WTC11 (cell line): ENCODE measurements around the gene MGAT4A. TPM values are rescaled to one million over a fixed set of nuclear protein-coding genes. Genes with fewer than 3 reads are reported as not detected.

Experiments used
- ATAC-seq: fragments of 200-7000 bp; cut with Tn5 transposase; 2 replicates; pipeline ENCODE4 v1.10.0; 2021; ENCODE audit warnings: mild to moderate bottlenecking, moderate library complexity
- CTCF ChIA-PET: fragments of 300-600 bp; sonication (Branson Sonifier 250); formaldehyde crosslinking; loops from one replicate; lab custom pipeline; 2021; ENCODE audit warnings: antibody characterized with exemption; lab: Charles Lee
- POLR2A ChIA-PET: fragments of 350-600 bp; sonication (Branson Sonifier 250); formaldehyde crosslinking; loops from one replicate; lab custom pipeline; 2021; ENCODE audit warnings: antibody characterized with exemption; lab: Charles Lee
- DNase-seq: peaks from one replicate; pipeline ENCODE4 v3.0.0; 2021; ENCODE audit warnings: low spot score
- H3K27ac Mint-ChIP-seq: 2 replicates; pipeline ENCODE4 v1.8.0; 2021; ENCODE audit warnings: mixed read lengths
- H3K27me3 Mint-ChIP-seq: 2 replicates; pipeline ENCODE4 v1.8.0; 2021; ENCODE audit warnings: low read depth, mild to moderate bottlenecking, moderate library complexity, mixed read lengths
- H3K36me3 Mint-ChIP-seq: 2 replicates; pipeline ENCODE4 v1.8.0; 2021; ENCODE audit warnings: mixed read lengths
- H3K4me1 Mint-ChIP-seq: 2 replicates; pipeline ENCODE4 v1.8.0; 2022; ENCODE audit warnings: mixed read lengths
- H3K4me3 Mint-ChIP-seq: 2 replicates; pipeline ENCODE4 v1.8.0; 2021; ENCODE audit warnings: mild to moderate bottlenecking, moderate library complexity, mixed read lengths
- H3K9me3 Mint-ChIP-seq: 2 replicates; pipeline ENCODE4 v1.8.0; 2021; ENCODE audit warnings: mixed read lengths
- ARID4B ChIP-seq: sonication (generic); formaldehyde crosslinking; IDR thresholded peaks from 2 replicates; pipeline ENCODE4 v1.8.0; 2023; ENCODE audit warnings: missing genetic modification reagents, mild to moderate bottlenecking, borderline replicate concordance
- ATF1 ChIP-seq: sonication (generic); formaldehyde crosslinking; IDR thresholded peaks from 2 replicates; pipeline ENCODE4 v1.8.1; 2023; ENCODE audit warnings: mild to moderate bottlenecking, moderate library complexity, missing genetic modification reagents
- ATF2 ChIP-seq: sonication (generic); formaldehyde crosslinking; IDR thresholded peaks from 2 replicates; pipeline ENCODE4 v1.8.1; 2022; ENCODE audit warnings: low read depth, missing genetic modification reagents, borderline replicate concordance
- CDX4 ChIP-seq: fragments of 250-450 bp; sonication (Bioruptor Pico); IDR thresholded peaks from 2 replicates; pipeline ENCODE4 v1.9.0; 2021; ENCODE audit warnings: moderate library complexity, mild to moderate bottlenecking, inconsistent platforms, borderline replicate concordance
- CTCF ChIP-seq: fragments of 200-600 bp; IDR thresholded peaks from 2 replicates; pipeline ENCODE4 v1.8.0; 2022; ENCODE audit warnings: antibody characterized with exemption
- E2F1 ChIP-seq: sonication (generic); formaldehyde crosslinking; IDR thresholded peaks from 2 replicates; pipeline ENCODE4 v1.8.0; 2022; ENCODE audit warnings: mild to moderate bottlenecking, missing genetic modification reagents
- E2F4 ChIP-seq: sonication (generic); formaldehyde crosslinking; IDR thresholded peaks from 2 replicates; pipeline ENCODE4 v1.8.1; 2022; ENCODE audit warnings: low read depth, mild to moderate bottlenecking, moderate library complexity, missing genetic modification reagents, borderline replicate concordance
- EMX1 ChIP-seq: fragments of 250-450 bp; sonication (Bioruptor Pico); IDR thresholded peaks from 2 replicates; pipeline ENCODE4 v1.8.0; 2021; ENCODE audit warnings: mild to moderate bottlenecking
- HMGXB4 ChIP-seq: sonication (generic); formaldehyde crosslinking; IDR thresholded peaks from 2 replicates; pipeline ENCODE4 v1.8.1; 2023; ENCODE audit warnings: mild to moderate bottlenecking, moderate library complexity, missing genetic modification reagents
- IRF1 ChIP-seq: sonication (generic); formaldehyde crosslinking; IDR thresholded peaks from 2 replicates; pipeline ENCODE4 v1.8.0; 2023; ENCODE audit warnings: missing genetic modification reagents
- JAZF1 ChIP-seq: fragments of 250-450 bp; sonication (Bioruptor Pico); IDR thresholded peaks from 2 replicates; pipeline ENCODE4 v1.9.0; 2021; ENCODE audit warnings: moderate library complexity, mild to moderate bottlenecking, inconsistent platforms
- JUN ChIP-seq: sonication (generic); formaldehyde crosslinking; IDR thresholded peaks from 2 replicates; pipeline ENCODE4 v1.8.0; 2023; ENCODE audit warnings: mild to moderate bottlenecking, missing genetic modification reagents
- NR3C1 ChIP-seq: sonication (generic); formaldehyde crosslinking; conservative IDR thresholded peaks from 2 replicates; pipeline ENCODE4 v1.8.1; 2023; ENCODE audit warnings: low read depth, mild to moderate bottlenecking, missing genetic modification reagents
- PREB ChIP-seq: sonication (generic); formaldehyde crosslinking; IDR thresholded peaks from 2 replicates; pipeline ENCODE4 v1.8.1; 2022; ENCODE audit warnings: mild to moderate bottlenecking, missing genetic modification reagents, moderate library complexity, borderline replicate concordance
- SOX15 ChIP-seq: fragments of 250-450 bp; sonication (Bioruptor Pico); IDR thresholded peaks from 2 replicates; pipeline ENCODE4 v1.9.0; 2021; ENCODE audit warnings: mild to moderate bottlenecking
- ZNF317 ChIP-seq: sonication (generic); formaldehyde crosslinking; IDR thresholded peaks from 2 replicates; pipeline ENCODE4 v1.8.1; 2023; ENCODE audit warnings: low read depth, mild to moderate bottlenecking, moderate library complexity, missing genetic modification reagents, borderline replicate concordance
- ZNF512 ChIP-seq: sonication (generic); formaldehyde crosslinking; IDR thresholded peaks from 2 replicates; pipeline ENCODE4 v1.8.1; 2022; ENCODE audit warnings: missing genetic modification reagents, borderline replicate concordance
- total RNA-seq: library from RNA; stranded (reverse); gene quantifications from 3 replicates; pipeline ENCODE4 v1.2.3, GENCODE V29; 2021
- TF ChIP-seq, protein P1 (sequence below): sonication (generic); formaldehyde crosslinking; IDR thresholded peaks from 2 replicates; pipeline ENCODE4 v1.8.0; 2022; ENCODE audit warnings: mild to moderate bottlenecking, missing genetic modification reagents

The MGAT4A gene
- total RNA-seq, 1 experiment from 2014 or later: 6.7 TPM

DNA sequence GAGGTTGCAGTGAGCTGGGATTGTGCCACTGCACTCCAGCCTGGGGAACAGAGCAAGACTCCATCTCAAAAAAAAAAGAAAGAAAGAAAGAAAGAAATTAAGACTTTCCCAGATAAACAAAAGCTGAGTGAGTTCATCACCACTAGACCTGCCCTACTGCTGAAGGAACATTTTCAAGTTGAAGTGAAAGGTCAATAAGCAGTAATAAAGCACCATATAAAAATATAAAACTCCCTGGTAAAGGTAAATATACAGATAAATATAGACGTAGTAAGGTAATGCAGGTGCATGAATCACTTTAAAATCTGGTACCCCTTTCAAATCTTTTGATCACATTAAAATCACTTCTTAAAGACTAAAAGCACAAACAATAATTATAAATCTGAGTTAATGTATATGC, 79.9 kb downstream of the MGAT4A start (continued):
- TF ChIP-seq HMGXB4 (CRISPR knock-in tag): no peak
- no peak for TF ChIP-seq ATF1 (CRISPR knock-in tag)
- no peak for TF ChIP-seq NR3C1 (CRISPR knock-in tag)

DNA sequence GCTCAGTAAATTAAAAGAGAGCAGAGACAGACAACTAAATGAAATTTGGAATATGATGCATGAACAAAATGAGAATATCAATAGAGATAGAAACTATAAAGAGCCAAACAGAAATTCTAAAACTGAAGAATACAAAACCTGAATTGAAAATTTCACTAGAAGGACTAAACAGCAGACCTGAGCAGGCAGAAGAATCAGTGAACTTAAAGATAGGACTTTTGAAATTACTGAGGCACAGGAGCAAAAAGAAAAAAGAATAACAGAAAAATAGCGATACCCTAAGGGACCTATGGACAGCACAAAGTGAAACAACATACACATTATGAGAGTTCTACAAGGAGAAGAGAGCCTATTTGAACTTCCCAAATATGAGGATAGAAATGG, 80.9 kb downstream of the MGAT4A start:
- no peaks in the 10 kb centered on the region for H3K36me3 Mint-ChIP-seq
- H3K27me3 Mint-ChIP-seq: no peaks in the 10 kb centered on the region
- CTCF ChIA-PET: interaction anchor here (0.6 to 1.9 kb wide), 56 partner anchors 10 to 491 kb away, joined by 3 to 61 read pairs (median 5); partner anchors contain the start of genes C2orf15, CRACDL and MGAT4A
- H3K27ac Mint-ChIP-seq: no peak overlapping the region
- POLR2A ChIA-PET: no interaction called here
- H3K9me3 Mint-ChIP-seq: no peaks in the 10 kb centered on the region
- ATAC-seq (no peak), DNase-seq (no peak)
- H3K4me3 Mint-ChIP-seq: no peak overlapping the region
- peaks cover 2% of the 10 kb centered on the region for H3K4me1 Mint-ChIP-seq
- TF ChIP-seq SOX15 (CRISPR knock-in tag) (no peak), NR3C1 (CRISPR knock-in tag) (no peak), CDX4 (CRISPR knock-in tag) (no peak), EMX1 (no peak), ARID4B (CRISPR knock-in tag) (no peak), E2F1 (CRISPR knock-in tag) (no peak), ATF2 (CRISPR knock-in tag) (no peak), JUN (CRISPR knock-in tag) (no peak), E2F4 (CRISPR knock-in tag) (no peak), JAZF1 (CRISPR knock-in tag) (no peak), IRF1 (CRISPR knock-in tag) (no peak), CTCF (no peak), ZNF512 (no peak), PREB (CRISPR knock-in tag) (no peak), ZNF317 (CRISPR knock-in tag) (no peak)
- TF ChIP-seq, protein P1, sequence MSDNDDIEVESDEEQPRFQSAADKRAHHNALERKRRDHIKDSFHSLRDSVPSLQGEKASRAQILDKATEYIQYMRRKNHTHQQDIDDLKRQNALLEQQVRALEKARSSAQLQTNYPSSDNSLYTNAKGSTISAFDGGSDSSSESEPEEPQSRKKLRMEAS: no peak
